SK-N-SH (cell line): ENCODE measurements around the gene H1-8.

ENCODE experiments used
- TF ChIP-seq, protein P1 (sequence below): IDR thresholded peaks from 2 replicates; pipeline ENCODE4 v1.6.1; 2012; ENCODE audit warnings: mild to moderate bottlenecking, low read depth, low read length, moderate library complexity
- TF ChIP-seq, protein P2 (sequence below): fragments of 200-600 bp; sonication (generic); IDR thresholded peaks from 2 replicates; pipeline ENCODE4 v1.6.1; 2017; ENCODE audit warnings: antibody characterized with exemption, mild to moderate bottlenecking, moderate library complexity

DNA sequence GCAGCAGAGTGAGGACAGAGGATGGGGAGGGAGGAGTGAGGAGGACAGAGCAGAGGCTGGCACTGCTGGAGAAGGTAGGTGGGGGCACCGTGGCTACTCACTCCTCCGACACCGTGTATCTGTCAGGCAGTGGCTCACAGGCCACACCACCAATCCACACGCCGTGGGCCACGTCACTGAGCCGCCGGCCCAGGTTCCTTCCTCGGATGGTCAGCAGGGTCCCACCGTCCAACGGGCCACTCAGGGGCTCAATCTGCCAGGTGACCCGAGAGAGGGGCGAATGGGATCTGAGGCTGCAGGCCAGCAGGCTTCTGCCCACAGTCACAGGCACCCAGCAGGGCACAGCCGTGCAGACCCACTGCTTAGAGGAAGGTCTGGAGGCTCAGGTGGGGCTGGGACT lies 30.5 kb downstream of the H1-8 start:
- TF ChIP-seq, protein P1, sequence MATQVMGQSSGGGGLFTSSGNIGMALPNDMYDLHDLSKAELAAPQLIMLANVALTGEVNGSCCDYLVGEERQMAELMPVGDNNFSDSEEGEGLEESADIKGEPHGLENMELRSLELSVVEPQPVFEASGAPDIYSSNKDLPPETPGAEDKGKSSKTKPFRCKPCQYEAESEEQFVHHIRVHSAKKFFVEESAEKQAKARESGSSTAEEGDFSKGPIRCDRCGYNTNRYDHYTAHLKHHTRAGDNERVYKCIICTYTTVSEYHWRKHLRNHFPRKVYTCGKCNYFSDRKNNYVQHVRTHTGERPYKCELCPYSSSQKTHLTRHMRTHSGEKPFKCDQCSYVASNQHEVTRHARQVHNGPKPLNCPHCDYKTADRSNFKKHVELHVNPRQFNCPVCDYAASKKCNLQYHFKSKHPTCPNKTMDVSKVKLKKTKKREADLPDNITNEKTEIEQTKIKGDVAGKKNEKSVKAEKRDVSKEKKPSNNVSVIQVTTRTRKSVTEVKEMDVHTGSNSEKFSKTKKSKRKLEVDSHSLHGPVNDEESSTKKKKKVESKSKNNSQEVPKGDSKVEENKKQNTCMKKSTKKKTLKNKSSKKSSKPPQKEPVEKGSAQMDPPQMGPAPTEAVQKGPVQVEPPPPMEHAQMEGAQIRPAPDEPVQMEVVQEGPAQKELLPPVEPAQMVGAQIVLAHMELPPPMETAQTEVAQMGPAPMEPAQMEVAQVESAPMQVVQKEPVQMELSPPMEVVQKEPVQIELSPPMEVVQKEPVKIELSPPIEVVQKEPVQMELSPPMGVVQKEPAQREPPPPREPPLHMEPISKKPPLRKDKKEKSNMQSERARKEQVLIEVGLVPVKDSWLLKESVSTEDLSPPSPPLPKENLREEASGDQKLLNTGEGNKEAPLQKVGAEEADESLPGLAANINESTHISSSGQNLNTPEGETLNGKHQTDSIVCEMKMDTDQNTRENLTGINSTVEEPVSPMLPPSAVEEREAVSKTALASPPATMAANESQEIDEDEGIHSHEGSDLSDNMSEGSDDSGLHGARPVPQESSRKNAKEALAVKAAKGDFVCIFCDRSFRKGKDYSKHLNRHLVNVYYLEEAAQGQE, result no peak
- TF ChIP-seq, protein P2, sequence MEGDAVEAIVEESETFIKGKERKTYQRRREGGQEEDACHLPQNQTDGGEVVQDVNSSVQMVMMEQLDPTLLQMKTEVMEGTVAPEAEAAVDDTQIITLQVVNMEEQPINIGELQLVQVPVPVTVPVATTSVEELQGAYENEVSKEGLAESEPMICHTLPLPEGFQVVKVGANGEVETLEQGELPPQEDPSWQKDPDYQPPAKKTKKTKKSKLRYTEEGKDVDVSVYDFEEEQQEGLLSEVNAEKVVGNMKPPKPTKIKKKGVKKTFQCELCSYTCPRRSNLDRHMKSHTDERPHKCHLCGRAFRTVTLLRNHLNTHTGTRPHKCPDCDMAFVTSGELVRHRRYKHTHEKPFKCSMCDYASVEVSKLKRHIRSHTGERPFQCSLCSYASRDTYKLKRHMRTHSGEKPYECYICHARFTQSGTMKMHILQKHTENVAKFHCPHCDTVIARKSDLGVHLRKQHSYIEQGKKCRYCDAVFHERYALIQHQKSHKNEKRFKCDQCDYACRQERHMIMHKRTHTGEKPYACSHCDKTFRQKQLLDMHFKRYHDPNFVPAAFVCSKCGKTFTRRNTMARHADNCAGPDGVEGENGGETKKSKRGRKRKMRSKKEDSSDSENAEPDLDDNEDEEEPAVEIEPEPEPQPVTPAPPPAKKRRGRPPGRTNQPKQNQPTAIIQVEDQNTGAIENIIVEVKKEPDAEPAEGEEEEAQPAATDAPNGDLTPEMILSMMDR, result no peak
